Endodermal cell (in vitro differentiated cells): ENCODE measurements around the gene SLC25A21. TPM values are rescaled to one million over a fixed set of nuclear protein-coding genes. Genes with fewer than 3 reads are reported as not detected.

Experiments
- DNase-seq: peaks from one replicate; pipeline ENCODE4 v3.0.0-alpha.2; 2017
- H3K27ac ChIP-seq: 2 replicates; pipeline ENCODE4 v1.5.1; 2013; ENCODE audit warnings: mild to moderate bottlenecking, low read depth, low read length, moderate library complexity
- H3K27me3 ChIP-seq: 2 replicates; pipeline ENCODE4 v1.6.1; 2013; ENCODE audit warnings: mild to moderate bottlenecking, low read length, moderate library complexity; ENCODE audit not compliant: insufficient read depth, control insufficient read depth, poor library complexity, severe bottlenecking
- H3K36me3 ChIP-seq: 2 replicates; pipeline ENCODE4 v1.7.0; 2013; ENCODE audit warnings: mild to moderate bottlenecking, low read length, moderate library complexity; ENCODE audit not compliant: control insufficient read depth, insufficient read depth
- H3K4me1 ChIP-seq: one replicate; pipeline ENCODE4 v1.7.0; 2013; ENCODE audit warnings: low read length; ENCODE audit not compliant: control insufficient read depth, insufficient read depth
- H3K4me3 ChIP-seq: 2 replicates; pipeline ENCODE4 v1.5.1; 2013; ENCODE audit warnings: mild to moderate bottlenecking, low read length, moderate library complexity
- H3K9ac ChIP-seq: 2 replicates; pipeline ENCODE4 v1.6.1; 2013; ENCODE audit warnings: mild to moderate bottlenecking, low read length, moderate library complexity; ENCODE audit not compliant: poor library complexity, severe bottlenecking; ENCODE audit errors: extremely low read depth
- H3K9me3 ChIP-seq: 2 replicates; pipeline ENCODE4 v1.6.1; 2013; ENCODE audit warnings: mild to moderate bottlenecking, low read length, moderate library complexity; ENCODE audit not compliant: control insufficient read depth
- H3K27ac Mint-ChIP-seq: 2 replicates; pipeline ENCODE4 v1.8.0; 2020; ENCODE audit warnings: mixed read lengths
- H3K27me3 Mint-ChIP-seq: 2 replicates; pipeline ENCODE4 v1.8.0; 2021; ENCODE audit warnings: mild to moderate bottlenecking, mixed read lengths; ENCODE audit not compliant: insufficient read depth
- H3K36me3 Mint-ChIP-seq: 2 replicates; pipeline ENCODE4 v1.8.0; 2020; ENCODE audit warnings: low read depth, mixed read lengths
- H3K4me1 Mint-ChIP-seq: 2 replicates; pipeline ENCODE4 v1.8.0; 2020; ENCODE audit warnings: mixed read lengths
- H3K4me3 Mint-ChIP-seq: 2 replicates; pipeline ENCODE4 v1.8.0; 2020; ENCODE audit warnings: mild to moderate bottlenecking, moderate library complexity, mixed read lengths
- H3K9me3 Mint-ChIP-seq: 2 replicates; pipeline ENCODE4 v1.8.0; 2020; ENCODE audit warnings: mild to moderate bottlenecking, mixed read lengths
- WGBS, 2 experiments: methylation state at CpG; one replicate each; pipeline versions ENCODE4 v1.1.5 to v1.1.7; 2013; ENCODE audit warnings: missing lambda C conversion rate in 2 of 2, mixed read lengths in 1 of 2; ENCODE audit not compliant: insufficient coverage in 1 of 2, insufficient read length in 1 of 2; 5-methylcytosine and 5-hydroxymethylcytosine counted together
- total RNA-seq, 2 donors: library from RNA; stranded (reverse); fragmentation: NEBNext Ultra II Directional in 1 of 2; extraction: Animal tissue kit (Norgen Biotek cat#: 25700) in 1 of 2; gene quantifications; 2 replicates in 1 of 2; 3 replicates in 1 of 2; pipeline ENCODE4 v1.2.1, GENCODE V29; 2021
- TF ChIP-seq, protein P1 (sequence below): fragments of 200-600 bp; sonication (generic); conservative IDR thresholded peaks from 2 replicates; pipeline ENCODE4 v1.5.0; 2021; ENCODE audit warnings: antibody characterized with exemption, mild to moderate bottlenecking

Gene SLC25A21
- total RNA-seq, 2 donors from 2014 or later = 1.9 TPM

DNA sequence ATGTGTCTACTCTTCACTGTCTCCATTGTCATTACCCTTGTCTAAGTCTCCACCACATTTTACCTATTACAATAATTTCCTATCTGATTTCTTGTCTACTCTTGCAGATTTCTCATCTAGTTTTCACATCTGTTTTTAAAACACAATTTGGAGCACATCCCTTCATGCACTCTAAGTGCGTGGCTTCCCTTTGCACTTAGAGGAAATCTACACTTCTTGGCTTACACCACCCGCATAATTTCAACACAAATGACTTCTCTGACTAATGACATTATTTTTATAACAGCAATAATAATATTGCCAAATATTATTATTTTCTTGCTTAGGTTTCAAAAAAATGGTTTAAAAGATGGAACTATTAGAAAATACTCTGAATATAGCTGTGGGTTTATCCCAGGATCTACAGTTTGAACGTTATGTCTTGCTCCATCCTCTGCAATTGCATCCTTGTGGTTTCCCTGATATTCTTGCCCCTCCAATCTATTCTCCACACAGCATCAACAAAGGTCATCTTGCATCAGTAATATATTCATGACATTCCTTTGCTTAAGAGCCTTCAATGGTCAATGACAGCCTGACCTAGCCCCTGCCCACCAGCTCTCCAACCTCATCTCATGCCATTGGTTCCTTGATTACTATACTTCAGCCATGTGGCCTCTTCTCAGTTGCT is 153.7 kb downstream of the SLC25A21 start:
- 88 to 92% methylated on average over 2 to 3 of the region's 3 CpGs for WGBS, 2 experiments
- H3K9me3 Mint-ChIP-seq = no peaks in the 10 kb centered on the region
- H3K27me3 Mint-ChIP-seq = no peaks in the 10 kb centered on the region

DNA sequence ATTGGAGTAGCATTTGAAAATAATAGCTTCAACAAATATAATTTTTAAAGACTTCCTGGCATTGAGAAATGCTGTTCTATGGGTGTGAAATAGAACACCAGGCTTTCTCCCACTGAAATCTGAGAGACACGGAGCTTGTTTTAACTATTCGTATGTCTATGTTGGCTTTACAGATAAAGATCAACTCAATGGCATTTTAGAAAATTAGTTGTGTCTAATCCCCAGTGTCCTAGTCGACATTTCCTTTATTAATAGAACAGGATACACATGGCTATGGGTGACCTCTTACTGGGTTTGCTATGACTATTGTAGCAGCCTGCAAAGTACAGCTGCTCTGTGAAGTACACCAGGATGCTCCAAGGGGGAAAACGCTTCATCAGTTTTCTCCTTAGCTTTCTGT is 159.3 kb downstream of the SLC25A21 start:
- DNase-seq = no peak

More for the DNA sequence above, 153.7 kb downstream of the SLC25A21 start:
- no peaks in the 10 kb centered on the region for H3K9me3 ChIP-seq
- Mint-ChIP-seq H3K36me3 (no peaks in the 10 kb centered on the region), H3K4me3 (no peak overlapping the region), H3K4me1 (peaks cover 7% of the 10 kb centered on the region), H3K27ac (no peak overlapping the region)
- H3K9ac ChIP-seq = no peak overlapping the region
- TF ChIP-seq, protein P1, sequence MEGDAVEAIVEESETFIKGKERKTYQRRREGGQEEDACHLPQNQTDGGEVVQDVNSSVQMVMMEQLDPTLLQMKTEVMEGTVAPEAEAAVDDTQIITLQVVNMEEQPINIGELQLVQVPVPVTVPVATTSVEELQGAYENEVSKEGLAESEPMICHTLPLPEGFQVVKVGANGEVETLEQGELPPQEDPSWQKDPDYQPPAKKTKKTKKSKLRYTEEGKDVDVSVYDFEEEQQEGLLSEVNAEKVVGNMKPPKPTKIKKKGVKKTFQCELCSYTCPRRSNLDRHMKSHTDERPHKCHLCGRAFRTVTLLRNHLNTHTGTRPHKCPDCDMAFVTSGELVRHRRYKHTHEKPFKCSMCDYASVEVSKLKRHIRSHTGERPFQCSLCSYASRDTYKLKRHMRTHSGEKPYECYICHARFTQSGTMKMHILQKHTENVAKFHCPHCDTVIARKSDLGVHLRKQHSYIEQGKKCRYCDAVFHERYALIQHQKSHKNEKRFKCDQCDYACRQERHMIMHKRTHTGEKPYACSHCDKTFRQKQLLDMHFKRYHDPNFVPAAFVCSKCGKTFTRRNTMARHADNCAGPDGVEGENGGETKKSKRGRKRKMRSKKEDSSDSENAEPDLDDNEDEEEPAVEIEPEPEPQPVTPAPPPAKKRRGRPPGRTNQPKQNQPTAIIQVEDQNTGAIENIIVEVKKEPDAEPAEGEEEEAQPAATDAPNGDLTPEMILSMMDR = no peak
- H3K27ac ChIP-seq = no peak overlapping the region
- H3K36me3 ChIP-seq = no peaks in the 10 kb centered on the region
- H3K4me3 ChIP-seq = no peak overlapping the region
- H3K4me1 ChIP-seq = no peaks in the 10 kb centered on the region
- no peak for DNase-seq
- no peaks in the 10 kb centered on the region for H3K27me3 ChIP-seq

DNA sequence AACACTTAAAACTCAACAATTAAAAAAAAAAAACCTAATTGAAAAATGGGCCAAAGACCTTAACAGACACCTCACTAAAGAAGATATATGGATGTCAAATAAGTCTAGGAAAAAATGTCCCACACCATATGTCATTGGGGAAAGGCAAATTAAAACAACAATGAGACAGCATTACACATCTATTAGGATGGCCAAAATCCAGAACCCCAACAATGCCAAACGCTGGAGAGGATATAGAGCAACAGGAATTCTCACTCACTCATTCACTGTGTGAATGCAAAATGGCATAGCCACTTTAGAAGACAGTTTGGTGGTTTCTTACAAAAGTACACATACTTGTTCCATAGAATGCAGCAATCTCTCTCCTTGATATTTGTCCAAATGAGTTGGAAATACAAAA is 173.7 kb downstream of the SLC25A21 start:
- Histone ChIP-seq H3K36me3 (no peaks in the 10 kb centered on the region), H3K27ac (no peak overlapping the region), H3K27me3 (no peaks in the 10 kb centered on the region), H3K9ac (no peak overlapping the region), H3K9me3 (no peaks in the 10 kb centered on the region), H3K4me3 (no peak overlapping the region), H3K4me1 (no peaks in the 10 kb centered on the region)
- WGBS, 2 experiments = 67 to 100% methylated on average over 1 of the region's 1 CpG
- no peak overlapping the region for H3K27ac Mint-ChIP-seq
- TF ChIP-seq, protein P1 = no peak
- DNase-seq = no peak
- no peaks in the 10 kb centered on the region for H3K27me3 Mint-ChIP-seq
- peaks cover 1% of the 10 kb centered on the region for H3K4me1 Mint-ChIP-seq
- no peaks in the 10 kb centered on the region for H3K36me3 Mint-ChIP-seq
- no peak overlapping the region for H3K4me3 Mint-ChIP-seq
- H3K9me3 Mint-ChIP-seq = no peaks in the 10 kb centered on the region

More for the DNA sequence above, 159.3 kb downstream of the SLC25A21 start:
- TF ChIP-seq, protein P1 = no peak
- Histone ChIP-seq H3K27ac (no peak overlapping the region), H3K9ac (no peak overlapping the region), H3K27me3 (no peaks in the 10 kb centered on the region), H3K36me3 (no peaks in the 10 kb centered on the region), H3K9me3 (no peaks in the 10 kb centered on the region), H3K4me3 (no peak overlapping the region), H3K4me1 (no peaks in the 10 kb centered on the region)
- H3K27me3 Mint-ChIP-seq = peaks cover 2% of the 10 kb centered on the region
- H3K36me3 Mint-ChIP-seq = no peaks in the 10 kb centered on the region
- H3K4me1 Mint-ChIP-seq = no peaks in the 10 kb centered on the region
- no peak overlapping the region for H3K4me3 Mint-ChIP-seq
- no peak overlapping the region for H3K27ac Mint-ChIP-seq
- no peaks in the 10 kb centered on the region for H3K9me3 Mint-ChIP-seq
- 87 to 100% methylated on average over 1 to 4 of the region's 4 CpGs for WGBS, 2 experiments
